ENCODE data around the gene MAST4. TPM values are rescaled to one million over a fixed set of nuclear protein-coding genes. Genes with fewer than 3 reads are reported as not detected.

MAST4 gene
- total and polyA plus RNA-seq, 12 donors: 29.6 to 93.3 (median 76.6) TPM

DNA sequence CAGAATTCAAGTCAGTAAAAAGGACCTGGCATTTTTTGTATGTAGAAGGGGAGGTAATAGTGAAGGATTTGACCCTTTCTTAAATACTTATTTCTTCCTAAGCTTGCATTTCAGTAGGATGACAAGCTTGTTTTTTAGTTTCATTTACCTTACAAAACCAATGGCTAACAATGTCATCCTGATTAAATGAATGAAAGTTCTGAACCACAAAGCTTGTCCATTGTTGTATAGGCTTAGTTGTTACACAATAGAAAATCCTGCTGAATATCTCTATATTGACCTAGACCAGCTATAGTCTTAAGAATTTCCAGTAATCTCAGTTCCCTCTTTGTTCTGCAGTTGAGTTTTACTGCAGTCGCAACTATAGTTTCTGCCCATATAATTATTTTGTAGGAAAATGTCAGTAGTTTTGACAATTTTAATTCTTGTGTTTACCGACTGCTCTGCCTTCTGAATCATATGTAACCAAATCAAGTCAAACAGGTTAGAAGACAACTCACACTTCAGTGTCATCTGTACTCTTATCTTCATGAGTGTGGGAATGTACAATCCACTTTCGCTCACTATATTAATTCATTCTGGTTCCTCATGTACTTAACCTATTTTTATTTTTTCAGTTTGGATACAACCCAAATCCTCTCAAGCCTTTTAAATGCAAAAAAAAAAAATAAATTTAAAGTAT is 404.7 kb downstream of the MAST4 start:
- Histone ChIP-seq H3K4me1 (peaks cover 0 to 43% (median 23%) of the 10 kb centered on the region in 9 donors), H3K36me3 (no peaks in the 10 kb centered on the region), H3K4me3 (no peak overlapping the region), H3K9me3 (no peaks in the 10 kb centered on the region), H3K27me3 (peaks cover 0 to 5% (median 0%) of the 10 kb centered on the region in 7 donors), H3K27ac (no peak overlapping the region)
- intact Hi-C loops (cut with DNase I): loop anchor here in 3 of 10 donors (5.0 to 10.0 kb wide), 3 partner anchors 94 to 101 kb away; no protein-coding TSS in a partner anchor
- 80 to 86% methylated on average over 3 of the region's 3 CpGs for WGBS, 2 donors
- no peak for ATAC-seq
- no peak for DNase-seq
- TF ChIP-seq, protein P1, sequence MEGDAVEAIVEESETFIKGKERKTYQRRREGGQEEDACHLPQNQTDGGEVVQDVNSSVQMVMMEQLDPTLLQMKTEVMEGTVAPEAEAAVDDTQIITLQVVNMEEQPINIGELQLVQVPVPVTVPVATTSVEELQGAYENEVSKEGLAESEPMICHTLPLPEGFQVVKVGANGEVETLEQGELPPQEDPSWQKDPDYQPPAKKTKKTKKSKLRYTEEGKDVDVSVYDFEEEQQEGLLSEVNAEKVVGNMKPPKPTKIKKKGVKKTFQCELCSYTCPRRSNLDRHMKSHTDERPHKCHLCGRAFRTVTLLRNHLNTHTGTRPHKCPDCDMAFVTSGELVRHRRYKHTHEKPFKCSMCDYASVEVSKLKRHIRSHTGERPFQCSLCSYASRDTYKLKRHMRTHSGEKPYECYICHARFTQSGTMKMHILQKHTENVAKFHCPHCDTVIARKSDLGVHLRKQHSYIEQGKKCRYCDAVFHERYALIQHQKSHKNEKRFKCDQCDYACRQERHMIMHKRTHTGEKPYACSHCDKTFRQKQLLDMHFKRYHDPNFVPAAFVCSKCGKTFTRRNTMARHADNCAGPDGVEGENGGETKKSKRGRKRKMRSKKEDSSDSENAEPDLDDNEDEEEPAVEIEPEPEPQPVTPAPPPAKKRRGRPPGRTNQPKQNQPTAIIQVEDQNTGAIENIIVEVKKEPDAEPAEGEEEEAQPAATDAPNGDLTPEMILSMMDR (IDR thresholded peaks at IDR 0.05): no peak

DNA sequence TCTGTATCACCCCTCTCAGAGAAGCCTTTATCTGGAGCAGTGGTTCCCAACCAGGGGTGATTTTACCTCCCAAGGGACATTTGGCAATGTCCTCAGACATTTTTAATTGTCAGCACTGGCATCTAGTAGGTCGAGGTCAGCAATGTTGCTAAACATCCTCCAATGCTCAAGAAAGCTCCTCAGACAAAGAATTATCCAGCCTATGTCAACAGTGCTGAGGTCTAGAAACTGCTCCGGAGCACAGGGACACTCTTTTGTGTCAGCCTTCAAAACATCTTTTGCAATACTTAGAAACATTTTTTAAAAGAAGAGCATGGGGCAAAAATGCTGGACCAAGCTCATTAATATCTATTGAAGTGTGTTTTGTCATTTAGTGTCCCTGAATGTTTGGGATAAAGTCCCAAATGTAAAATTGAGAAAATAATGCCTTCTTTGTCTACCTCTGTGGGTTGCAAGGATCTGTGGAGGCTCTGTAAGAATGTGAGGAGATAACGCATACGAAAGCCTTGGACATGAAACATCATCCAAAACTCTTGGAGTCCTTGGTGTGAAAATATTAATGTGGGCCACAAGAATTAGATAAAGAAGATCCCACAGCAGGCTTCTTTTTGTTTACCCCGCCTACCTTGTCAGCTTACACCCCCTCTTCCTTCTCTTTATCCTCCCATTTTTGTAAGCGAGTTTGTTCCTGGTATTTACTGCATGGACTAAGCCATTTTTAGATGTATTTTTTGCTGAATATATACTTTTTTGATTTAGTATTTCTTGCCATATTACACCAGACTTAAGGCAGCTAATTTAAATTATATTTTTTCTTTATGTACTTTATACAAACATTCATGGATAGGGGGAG is 406.9 kb downstream of the MAST4 start:
- Histone ChIP-seq H3K27me3 (peaks cover 0 to 5% (median 0%) of the 10 kb centered on the region in 7 donors), H3K9me3 (no peaks in the 10 kb centered on the region), H3K36me3 (no peaks in the 10 kb centered on the region), H3K27ac (peak overlapping the region; percentile 36 to 94 (median 88)), H3K4me1 (peaks cover 5 to 61% (median 44%) of the 10 kb centered on the region in 9 donors), H3K4me3 (peak overlapping the region in 9 of 10 donors; percentile 44 to 70 (median 63))
- ATAC-seq (no peak), DNase-seq (no peak)
- TF ChIP-seq, protein P1 (IDR thresholded peaks at IDR 0.05): no peak
- 34 to 36% methylated on average over 6 of the region's 6 CpGs for WGBS, 2 donors
- intact Hi-C loops (cut with DNase I): loop anchor here in 4 of 10 donors (1.0 to 10.0 kb wide), 4 partner anchors 90 to 99 kb away; no protein-coding TSS in a partner anchor

DNA sequence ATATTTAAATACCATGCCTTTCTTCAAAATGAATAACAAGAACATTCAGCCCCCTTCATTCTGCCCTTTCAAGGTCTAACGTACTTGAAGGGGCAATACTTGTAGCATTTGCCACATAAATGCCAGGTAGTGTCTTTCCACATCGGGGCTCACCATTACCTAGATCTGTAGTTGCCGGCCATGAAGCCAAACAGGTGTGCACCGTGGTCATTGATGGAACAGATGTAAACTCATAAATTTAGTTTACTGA is 407.4 kb downstream of the MAST4 start:
- peaks cover 0 to 5% (median 0%) of the 10 kb centered on the region in 7 donors for H3K27me3 ChIP-seq
- no peak for ATAC-seq
- H3K36me3 ChIP-seq: no peaks in the 10 kb centered on the region
- 3 to 4% methylated on average over 4 of the region's 4 CpGs for WGBS, 2 donors
- peaks cover 5 to 63% (median 49%) of the 10 kb centered on the region in 9 donors for H3K4me1 ChIP-seq
- intact Hi-C loops (cut with DNase I): loop anchor here in 4 of 10 donors (1.0 to 10.0 kb wide), 4 partner anchors 90 to 99 kb away; no protein-coding TSS in a partner anchor
- no peaks in the 10 kb centered on the region for H3K9me3 ChIP-seq
- peak overlapping the region; percentile 79 to 94 (median 88) for H3K27ac ChIP-seq
- peak overlapping the region; percentile 38 to 70 (median 60) for H3K4me3 ChIP-seq
- TF ChIP-seq, protein P1 (IDR thresholded peaks at IDR 0.05): no peak
- no peak for DNase-seq
